ENCODE data around the gene KIAA0753. TPM values are rescaled to one million over a fixed set of nuclear protein-coding genes. Genes with fewer than 3 reads are reported as not detected.

The KIAA0753 gene
- total RNA-seq, 2 donors from 2014 or later = 37.2 to 50.1 TPM

DNA sequence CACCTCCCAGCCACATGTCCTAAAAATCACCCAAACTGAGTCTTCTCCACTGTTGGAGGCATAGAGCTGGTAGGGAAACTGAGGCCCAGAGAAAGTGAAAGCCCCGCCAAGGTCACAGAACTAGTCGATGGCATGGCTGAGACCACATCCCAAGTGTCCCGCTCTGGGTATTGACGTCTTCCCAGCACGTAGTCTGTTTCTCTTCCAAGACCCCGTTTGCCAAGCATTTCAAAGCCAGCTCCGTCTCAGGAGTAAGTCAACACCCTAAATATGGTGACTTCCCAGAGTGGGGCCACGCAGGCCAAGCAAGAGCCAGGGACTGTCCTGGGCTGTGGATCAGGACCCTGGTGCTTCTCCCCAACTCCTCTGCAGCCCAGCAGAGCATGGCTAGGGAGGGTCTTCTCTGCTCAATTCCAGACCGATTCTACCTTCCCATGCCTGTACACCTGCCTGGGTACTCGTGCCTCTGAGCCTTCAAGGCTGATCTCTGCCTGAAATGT lies 103.9 kb downstream of the KIAA0753 start:
- Histone ChIP-seq H3K4me3 (ENCODE audit: low read length) (no peak overlapping the region), H3K27me3 (ENCODE audit: control insufficient read depth, insufficient read depth, low read length, poor library complexity, severe bottlenecking) (no peaks in the 10 kb centered on the region), H3K9ac (ENCODE audit: extremely low read depth, low read length, poor library complexity, severe bottlenecking) (no peak overlapping the region), H3K36me3 (ENCODE audit: control insufficient read depth, insufficient read depth, low read length) (no peaks in the 10 kb centered on the region), H3K9me3 (ENCODE audit: control insufficient read depth, low read length) (no peaks in the 10 kb centered on the region), H3K27ac (ENCODE audit: low read depth, low read length) (no peak overlapping the region), H3K4me1 (ENCODE audit: control insufficient read depth, insufficient read depth, low read length) (no peaks in the 10 kb centered on the region)
- 93% methylated on average over 10 of the region's 10 CpGs for WGBS, 2 experiments (ENCODE audit: insufficient coverage in 1 of 2, insufficient read length in 1 of 2)
- DNase-seq = peak; percentile 27
- TF ChIP-seq, protein P1, sequence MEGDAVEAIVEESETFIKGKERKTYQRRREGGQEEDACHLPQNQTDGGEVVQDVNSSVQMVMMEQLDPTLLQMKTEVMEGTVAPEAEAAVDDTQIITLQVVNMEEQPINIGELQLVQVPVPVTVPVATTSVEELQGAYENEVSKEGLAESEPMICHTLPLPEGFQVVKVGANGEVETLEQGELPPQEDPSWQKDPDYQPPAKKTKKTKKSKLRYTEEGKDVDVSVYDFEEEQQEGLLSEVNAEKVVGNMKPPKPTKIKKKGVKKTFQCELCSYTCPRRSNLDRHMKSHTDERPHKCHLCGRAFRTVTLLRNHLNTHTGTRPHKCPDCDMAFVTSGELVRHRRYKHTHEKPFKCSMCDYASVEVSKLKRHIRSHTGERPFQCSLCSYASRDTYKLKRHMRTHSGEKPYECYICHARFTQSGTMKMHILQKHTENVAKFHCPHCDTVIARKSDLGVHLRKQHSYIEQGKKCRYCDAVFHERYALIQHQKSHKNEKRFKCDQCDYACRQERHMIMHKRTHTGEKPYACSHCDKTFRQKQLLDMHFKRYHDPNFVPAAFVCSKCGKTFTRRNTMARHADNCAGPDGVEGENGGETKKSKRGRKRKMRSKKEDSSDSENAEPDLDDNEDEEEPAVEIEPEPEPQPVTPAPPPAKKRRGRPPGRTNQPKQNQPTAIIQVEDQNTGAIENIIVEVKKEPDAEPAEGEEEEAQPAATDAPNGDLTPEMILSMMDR (conservative IDR thresholded peaks at IDR 0.05) = no peak
- Mint-ChIP-seq H3K27me3 (ENCODE audit: insufficient read depth) (no peaks in the 10 kb centered on the region), H3K4me1 (peaks cover 6% of the 10 kb centered on the region), H3K36me3 (ENCODE audit: low read depth) (no peaks in the 10 kb centered on the region), H3K4me3 (no peak overlapping the region), H3K27ac (no peak overlapping the region), H3K9me3 (peaks cover 2% of the 10 kb centered on the region)

DNA sequence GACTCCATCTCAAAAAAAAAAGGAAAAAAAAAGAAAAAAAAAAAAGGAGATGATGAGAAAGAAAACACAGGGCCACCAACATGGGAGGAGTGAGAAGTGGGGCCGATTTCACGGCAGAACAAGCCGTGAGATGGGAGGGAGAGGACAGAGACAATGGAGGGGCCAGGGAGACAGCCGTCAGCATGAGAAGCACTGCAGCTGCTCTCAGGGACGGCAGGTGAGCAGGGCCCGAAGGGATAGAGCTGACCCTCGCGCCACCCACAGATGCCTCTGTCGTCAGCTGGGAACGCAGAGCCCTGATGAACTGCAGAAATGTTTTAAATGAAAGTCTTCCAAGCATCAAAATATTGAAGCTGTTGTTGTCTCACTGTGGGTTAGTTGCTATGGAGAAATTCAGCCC lies 104.5 kb downstream of the KIAA0753 start:
- DNase-seq = peak; percentile 39
- no peak overlapping the region for H3K27ac ChIP-seq (ENCODE audit: low read depth, low read length)
- Mint-ChIP-seq H3K27me3 (ENCODE audit: insufficient read depth) (no peaks in the 10 kb centered on the region), H3K36me3 (ENCODE audit: low read depth) (no peaks in the 10 kb centered on the region), H3K27ac (no peak overlapping the region), H3K4me1 (peaks cover 6% of the 10 kb centered on the region), H3K4me3 (no peak overlapping the region), H3K9me3 (peaks cover 2% of the 10 kb centered on the region)
- no peaks in the 10 kb centered on the region for H3K36me3 ChIP-seq (ENCODE audit: control insufficient read depth, insufficient read depth, low read length)
- H3K4me3 ChIP-seq (ENCODE audit: low read length) = no peak overlapping the region
- WGBS, 2 experiments (ENCODE audit: insufficient coverage in 1 of 2, insufficient read length in 1 of 2) = 87 to 90% methylated on average over 10 of the region's 10 CpGs
- TF ChIP-seq, protein P1 (conservative IDR thresholded peaks at IDR 0.05) = no peak
- H3K27me3 ChIP-seq (ENCODE audit: control insufficient read depth, insufficient read depth, low read length, poor library complexity, severe bottlenecking) = no peaks in the 10 kb centered on the region
- H3K4me1 ChIP-seq (ENCODE audit: control insufficient read depth, insufficient read depth, low read length) = no peaks in the 10 kb centered on the region
- H3K9ac ChIP-seq (ENCODE audit: extremely low read depth, low read length, poor library complexity, severe bottlenecking) = no peak overlapping the region
- H3K9me3 ChIP-seq (ENCODE audit: control insufficient read depth, low read length) = no peaks in the 10 kb centered on the region

DNA sequence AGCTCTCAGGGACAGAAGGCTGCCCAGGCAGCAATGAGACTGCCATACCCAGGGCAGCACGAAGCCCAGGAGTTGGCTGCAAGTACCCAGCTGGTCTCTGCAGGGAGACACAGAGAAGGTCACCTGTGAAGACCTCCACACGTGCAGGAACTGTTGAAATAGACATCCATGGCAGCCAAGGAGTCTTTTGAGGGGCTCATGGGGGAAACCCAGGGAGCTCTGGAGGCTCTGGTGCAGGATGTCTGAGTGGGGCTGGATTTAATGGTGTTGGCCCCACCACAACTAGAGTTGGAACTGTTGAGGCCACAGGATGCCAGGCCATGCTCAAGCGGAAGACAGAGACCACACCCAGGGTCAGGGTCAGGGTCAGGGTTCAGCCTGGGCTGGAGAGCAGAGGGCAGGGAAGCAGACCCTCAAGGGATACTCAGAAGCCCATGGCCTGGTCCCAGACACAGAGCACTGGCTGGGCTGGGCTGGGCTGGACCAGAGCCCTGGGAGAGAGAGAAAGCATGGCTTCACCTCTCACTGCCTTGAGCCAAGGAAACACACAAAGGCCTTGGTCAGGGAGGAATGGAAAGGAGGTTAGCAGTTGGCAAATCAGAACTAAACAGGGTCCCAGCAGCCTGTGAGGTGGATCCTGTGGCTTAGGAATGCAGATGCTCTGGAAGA lies 105.5 kb downstream of the KIAA0753 start:
- Mint-ChIP-seq H3K36me3 (ENCODE audit: low read depth) (no peaks in the 10 kb centered on the region), H3K27ac (no peak overlapping the region), H3K9me3 (peaks cover 2% of the 10 kb centered on the region), H3K27me3 (ENCODE audit: insufficient read depth) (no peaks in the 10 kb centered on the region), H3K4me1 (peaks cover 3% of the 10 kb centered on the region), H3K4me3 (no peak overlapping the region)
- DNase-seq = peak; percentile 54
- H3K27ac ChIP-seq (ENCODE audit: low read depth, low read length) = no peak overlapping the region
- no peaks in the 10 kb centered on the region for H3K4me1 ChIP-seq (ENCODE audit: control insufficient read depth, insufficient read depth, low read length)
- WGBS, 2 experiments (ENCODE audit: insufficient coverage in 1 of 2, insufficient read length in 1 of 2) = 78 to 87% methylated on average over 3 of the region's 3 CpGs
- no peaks in the 10 kb centered on the region for H3K36me3 ChIP-seq (ENCODE audit: control insufficient read depth, insufficient read depth, low read length)
- H3K9me3 ChIP-seq (ENCODE audit: control insufficient read depth, low read length) = no peaks in the 10 kb centered on the region
- H3K9ac ChIP-seq (ENCODE audit: extremely low read depth, low read length, poor library complexity, severe bottlenecking) = no peak overlapping the region
- H3K27me3 ChIP-seq (ENCODE audit: control insufficient read depth, insufficient read depth, low read length, poor library complexity, severe bottlenecking) = no peaks in the 10 kb centered on the region
- no peak overlapping the region for H3K4me3 ChIP-seq (ENCODE audit: low read length)
- TF ChIP-seq, protein P1 (conservative IDR thresholded peaks at IDR 0.05) = no peak

Measured in endodermal cell (in vitro differentiated cells).